CD4-positive, alpha-beta T cell treated with Interleukin-4 for 1 hour (primary cell): ENCODE data around the gene SERINC5.
"Not testable (repeated sequence)": the region's sequence is repeated elsewhere in the genome, so short reads cannot be mapped to it uniquely, and the experiment has no call there.

Experiments
- DNase-seq, 2 donors: peaks; one replicate each; pipeline ENCODE4 v3.0.0-alpha.2; 2020 to 2022

SERINC5 gene

DNA sequence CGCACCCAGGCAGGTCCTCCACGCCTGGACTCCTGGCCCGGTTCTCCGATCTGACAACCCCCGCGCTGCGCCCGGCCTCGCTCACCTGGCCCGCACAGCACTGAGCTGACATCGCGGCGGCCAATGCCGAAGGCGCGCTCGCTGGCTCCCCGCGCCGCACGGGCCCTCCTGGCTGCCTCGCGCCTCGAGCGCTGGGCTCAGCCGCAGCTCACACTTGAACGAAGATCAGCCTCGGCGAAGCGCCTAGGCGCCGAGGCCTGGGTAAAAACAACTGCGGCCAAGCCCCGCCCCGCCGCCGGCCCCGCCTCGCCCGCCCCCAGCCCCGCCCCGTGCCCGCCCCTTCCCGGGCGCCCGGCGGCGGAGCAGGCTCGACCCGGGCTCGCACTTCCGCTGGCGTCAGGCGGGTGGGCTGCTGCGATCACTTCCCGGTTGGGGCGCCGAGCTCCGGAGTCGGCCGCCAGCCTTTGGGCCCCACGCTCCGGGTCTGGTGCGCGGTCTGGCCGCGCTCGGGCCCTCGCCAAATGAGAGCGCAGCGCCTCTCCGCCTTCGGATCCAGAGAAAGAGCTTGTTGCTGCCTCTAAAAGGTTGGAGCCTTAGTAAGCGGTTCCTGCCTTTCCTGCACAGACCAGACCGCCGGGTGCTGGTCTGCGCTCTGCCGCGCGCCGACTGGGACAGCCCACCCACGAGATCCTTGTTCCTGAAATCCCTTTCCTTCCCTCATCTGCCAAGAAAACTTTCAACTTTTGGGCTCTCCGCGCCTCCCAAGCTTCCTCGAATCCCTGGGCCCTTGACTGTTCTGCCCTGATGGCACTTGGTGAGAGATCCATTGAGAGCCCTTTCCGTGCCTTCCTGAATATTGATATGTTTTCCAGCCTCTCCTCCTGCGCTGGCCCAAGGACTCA lies at the start of gene SERINC5:
TSS of gene SERINC5 (minus strand) at position 238 of the 902 bp plus-strand sequence. CDS start at position 112, 126 bp downstream.
- DNase-seq = peak; percentile 87 to 88

DNA sequence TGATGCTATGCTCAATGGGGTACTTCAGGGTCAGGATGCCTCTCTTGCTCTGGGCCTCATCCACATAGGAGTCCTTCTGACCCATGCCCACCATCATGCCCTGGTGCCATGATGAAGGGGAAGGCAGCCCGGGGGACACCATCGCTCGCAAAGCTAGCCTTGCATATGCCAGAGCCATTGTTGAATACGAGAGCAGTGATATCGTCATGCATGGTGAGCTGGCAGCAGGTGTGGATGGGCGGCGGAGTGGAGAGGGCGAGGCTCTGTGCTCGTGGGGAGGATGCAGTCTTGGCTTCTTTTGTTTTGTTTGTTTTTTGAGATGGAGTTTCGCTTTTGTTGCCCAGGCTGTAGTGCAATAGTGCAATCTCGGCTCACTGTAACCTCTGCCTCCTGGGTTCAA lies 46.8 kb upstream of the SERINC5 start:
- DNase-seq = no peak

DNA sequence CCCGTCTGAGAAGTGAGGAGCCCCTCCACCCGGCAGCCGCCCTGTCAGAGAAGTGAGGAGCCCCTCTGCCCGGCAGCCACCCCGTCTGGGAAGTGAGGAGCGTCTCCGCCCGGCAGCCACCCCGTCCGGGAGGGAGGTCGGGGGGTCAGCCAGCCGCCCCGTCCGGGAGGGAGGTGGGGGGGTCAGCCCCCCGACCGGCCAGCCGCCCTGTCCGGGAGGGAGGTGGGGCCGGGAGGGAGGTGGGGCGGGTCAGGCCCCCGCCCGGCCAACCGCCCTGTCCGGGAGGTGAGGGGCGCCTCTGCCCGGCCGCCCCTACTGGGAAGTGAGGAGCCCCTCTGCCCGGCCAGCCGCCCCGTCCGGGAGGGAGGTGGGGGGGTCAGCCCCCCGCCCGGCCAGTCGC lies 45.5 kb upstream of the SERINC5 start:
- not testable (repeated sequence) for DNase-seq

DNA sequence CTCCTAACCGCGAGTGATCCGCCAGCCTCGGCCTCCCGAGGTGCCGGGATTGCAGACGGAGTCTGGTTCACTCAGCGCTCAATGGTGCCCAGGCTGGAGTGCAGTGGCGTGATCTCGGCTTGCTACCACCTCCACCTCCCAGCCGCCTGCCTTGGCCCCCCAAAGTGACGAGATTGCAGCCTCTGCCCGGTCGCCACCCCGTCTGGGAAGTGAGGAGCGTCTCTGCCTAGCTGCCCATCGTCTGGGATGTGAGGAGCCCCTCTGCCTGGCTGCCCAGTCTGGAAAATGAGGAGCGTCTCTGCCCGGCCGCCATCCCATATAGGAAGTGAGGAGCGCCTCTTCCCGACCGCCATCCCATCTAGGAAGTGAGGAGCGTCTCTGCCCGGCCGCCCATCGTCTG lies 44.9 kb upstream of the SERINC5 start:
- DNase-seq = not testable (repeated sequence)

DNA sequence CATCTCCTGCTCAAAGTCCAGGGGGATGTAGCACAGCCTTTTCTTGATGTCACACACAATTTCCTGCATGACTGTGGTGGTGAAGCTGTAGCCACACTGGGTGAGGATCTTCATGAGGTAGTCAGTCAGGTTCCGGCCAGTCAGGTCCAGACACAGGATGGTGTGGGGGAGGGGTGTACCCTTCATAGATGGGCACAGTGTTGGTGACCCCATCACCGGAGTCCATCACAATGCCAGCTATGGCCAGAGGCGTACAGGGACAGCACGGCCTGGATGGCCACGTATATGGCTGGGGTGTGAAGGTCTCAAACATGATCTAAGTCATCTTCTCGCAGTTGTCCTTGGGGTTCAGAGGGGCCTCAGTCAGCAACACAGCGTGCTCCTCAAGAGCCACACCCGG lies 44.3 kb upstream of the SERINC5 start:
- DNase-seq = no peak

DNA sequence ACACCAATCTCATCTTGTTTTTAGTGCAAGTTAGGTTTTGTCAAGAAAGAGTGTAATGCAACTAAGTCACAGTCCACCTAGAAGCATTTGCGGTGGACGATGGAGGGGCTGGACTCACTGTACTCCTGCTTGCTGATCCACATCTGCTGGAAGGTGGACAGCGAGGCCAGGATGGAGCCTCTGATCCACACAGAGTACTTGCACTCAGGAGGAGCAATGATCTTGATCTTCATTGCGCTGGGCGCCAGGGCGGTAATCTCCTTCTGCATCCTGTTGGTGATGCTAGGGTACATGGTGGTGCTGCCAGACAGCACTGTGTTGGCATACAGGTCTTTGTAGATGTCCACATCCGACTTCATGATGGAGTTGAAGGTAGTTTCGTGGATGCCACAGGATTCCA lies 43.8 kb upstream of the SERINC5 start:
- DNase-seq = no peak

DNA sequence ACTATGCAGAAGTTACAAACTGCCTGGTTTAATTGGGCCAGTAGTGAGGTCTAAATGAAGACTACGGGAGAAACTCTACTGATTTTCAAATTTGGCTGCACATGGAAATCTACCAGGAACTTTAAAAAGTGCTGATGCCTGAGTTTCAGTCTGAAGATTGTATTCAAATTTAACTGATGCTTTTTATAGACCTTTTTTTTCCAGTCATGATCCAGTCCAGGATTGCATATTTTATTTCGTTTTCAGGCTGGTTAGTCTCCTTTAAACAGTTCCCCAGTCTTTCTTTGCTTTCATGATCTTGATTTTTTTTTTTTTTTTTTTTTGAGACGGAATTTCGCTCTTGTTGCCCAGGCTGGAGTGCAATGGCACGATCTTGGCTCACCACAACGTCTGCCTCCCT lies 40.3 kb upstream of the SERINC5 start:
- no peak for DNase-seq

DNA sequence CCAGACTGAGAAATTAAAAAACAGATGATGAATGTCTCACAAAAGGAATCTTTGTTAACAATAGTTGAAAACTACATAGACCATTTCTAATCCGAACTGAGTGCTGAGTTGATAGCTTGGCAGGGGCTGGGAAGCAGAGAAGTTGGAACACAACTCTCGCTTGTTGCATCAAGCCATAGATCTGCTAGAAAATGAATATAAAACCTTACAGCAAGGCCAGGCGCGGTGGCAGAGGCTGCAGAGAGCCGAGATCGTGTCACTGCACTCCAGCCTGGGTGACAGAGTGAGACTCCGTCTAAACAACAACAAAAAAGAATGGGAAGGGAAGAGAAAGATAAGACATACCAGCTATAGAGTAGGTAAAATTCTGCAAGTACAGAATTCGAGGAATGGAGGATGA lies 35.9 kb upstream of the SERINC5 start:
- DNase-seq = no peak

DNA sequence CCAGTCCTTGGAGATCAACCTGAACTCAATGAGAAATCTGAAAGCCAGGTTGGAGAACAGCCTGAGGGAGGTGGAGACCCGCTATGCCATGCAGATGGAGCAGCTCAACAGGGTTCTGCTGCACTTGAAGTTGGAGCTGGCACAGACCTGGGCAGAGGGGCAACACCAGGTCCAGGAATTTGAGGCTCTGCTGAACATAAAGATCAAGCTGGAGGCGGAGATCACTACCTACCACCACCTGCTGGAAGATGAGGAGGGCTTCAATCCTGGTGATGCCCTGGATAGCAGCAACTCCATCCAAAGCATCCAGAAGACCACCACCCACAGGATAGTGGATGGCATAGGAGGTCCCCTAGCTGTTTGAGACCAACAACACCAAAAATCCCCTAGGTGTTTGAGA lies 33.5 kb upstream of the SERINC5 start:
- DNase-seq = no peak

DNA sequence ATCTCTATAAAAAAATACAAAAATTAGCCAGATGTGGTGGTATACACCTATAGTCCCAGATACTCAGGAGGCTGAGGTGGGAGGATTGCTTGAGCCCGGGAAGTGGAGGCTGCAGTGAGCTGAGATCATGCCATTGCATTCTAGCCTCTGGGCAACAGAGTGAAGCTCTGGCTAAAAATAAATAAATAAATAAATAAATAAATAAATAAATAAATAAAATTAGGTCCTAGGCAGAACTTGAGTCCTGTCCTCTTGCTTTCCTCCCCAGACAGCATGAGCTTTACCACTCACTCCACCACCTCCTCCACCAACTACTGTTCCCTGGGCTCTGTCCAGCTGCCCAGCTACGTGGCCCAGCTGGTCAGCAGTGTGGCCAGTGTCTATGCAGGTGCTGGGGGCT lies 32.3 kb upstream of the SERINC5 start:
- no peak for DNase-seq

DNA sequence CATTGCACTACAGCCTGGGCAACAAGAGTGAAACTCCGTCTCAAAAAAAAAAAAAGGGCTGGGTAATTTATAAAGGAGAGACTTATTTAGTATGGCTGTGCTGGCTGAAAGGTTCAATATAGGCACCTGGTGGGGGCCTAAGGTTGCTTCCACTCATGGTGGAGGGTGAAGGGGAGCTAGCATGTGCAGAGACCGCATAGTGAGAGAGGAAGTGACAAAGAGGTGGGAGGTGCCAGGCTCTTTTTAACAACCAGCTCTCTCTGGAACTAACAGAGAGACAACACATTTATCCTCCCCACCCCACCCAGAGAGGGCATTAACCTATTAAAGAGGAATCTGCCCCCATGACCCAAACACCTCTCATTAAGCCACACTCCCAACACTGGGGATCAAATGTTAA lies 28.9 kb upstream of the SERINC5 start:
- peak; percentile 29 to 37 for DNase-seq

DNA sequence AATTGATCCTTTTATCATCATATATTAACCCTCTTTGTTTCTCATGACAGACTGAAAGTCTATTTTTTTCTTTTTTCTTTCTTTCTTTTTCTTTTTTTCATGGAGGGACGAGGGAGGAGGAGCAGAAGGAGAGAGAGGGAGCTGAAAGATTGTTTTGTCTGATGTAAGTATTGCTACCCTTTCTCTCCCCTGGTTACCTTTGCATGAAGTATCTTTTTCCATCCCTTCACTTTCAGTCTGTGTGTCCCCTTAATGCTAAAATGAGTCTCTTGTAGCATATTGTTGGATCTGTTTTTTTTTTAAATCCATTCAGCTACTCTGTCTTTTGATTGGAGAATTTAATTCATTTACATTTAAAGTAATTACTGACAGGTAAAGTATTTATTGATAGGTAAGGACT lies 27.5 kb upstream of the SERINC5 start:
- DNase-seq = no peak

DNA sequence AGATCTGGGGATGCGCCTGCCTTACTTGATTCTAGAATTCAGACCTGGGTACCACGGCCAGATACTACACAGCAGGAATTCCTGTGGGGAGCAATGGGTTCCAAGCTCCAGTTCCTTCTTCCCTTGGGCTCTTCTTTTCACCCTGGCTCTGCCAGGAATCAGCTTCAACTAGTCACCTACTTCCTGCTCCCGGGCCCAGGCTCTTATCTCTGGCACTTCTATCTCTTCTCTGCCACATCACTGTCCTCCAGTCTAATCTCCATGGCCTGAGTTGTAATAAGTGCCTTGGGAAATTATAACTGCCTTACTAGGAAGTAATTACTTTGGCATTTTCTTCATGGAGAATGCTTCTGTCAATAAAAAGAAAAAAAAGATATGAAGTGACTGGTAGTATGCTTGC lies 26.2 kb upstream of the SERINC5 start:
- DNase-seq = no peak

DNA sequence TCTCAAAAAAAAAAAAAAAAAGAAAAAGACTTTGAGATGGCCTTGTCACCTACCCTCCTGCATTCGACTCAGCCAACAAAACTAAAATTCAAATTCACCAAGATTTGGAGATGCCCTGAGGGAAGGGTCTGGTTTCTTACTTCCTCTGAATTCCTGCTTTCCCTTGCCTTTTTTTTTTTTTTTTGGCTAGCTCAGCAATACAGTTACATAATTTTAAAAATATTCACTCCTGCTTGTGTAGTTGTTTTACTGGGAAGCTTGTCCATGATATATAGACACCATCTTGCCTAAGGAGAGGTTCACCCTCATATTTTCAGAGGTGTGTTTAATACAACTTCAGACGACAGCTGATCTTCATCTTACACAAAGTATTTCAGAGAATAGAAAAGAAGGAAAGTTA lies 21.3 kb upstream of the SERINC5 start:
- no peak for DNase-seq

DNA sequence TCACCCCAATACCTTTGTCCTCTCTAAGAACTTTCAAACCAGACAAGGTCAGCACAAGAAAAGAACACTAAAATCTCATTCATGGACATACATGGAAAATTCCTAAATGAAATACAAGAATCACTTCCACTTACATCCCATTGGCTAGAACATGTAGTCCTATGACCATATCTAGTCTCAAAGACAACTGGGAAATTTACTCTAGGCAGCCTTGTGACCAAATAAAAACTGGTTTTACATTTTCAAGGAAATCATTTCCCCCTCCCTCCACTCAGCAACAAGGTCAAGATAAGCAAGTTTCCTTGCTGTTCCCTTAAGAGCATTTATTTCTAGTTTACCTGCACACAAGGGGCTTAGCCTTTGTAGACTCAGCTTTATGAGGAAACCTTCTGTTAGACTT lies 20.3 kb upstream of the SERINC5 start:
- DNase-seq = no peak

DNA sequence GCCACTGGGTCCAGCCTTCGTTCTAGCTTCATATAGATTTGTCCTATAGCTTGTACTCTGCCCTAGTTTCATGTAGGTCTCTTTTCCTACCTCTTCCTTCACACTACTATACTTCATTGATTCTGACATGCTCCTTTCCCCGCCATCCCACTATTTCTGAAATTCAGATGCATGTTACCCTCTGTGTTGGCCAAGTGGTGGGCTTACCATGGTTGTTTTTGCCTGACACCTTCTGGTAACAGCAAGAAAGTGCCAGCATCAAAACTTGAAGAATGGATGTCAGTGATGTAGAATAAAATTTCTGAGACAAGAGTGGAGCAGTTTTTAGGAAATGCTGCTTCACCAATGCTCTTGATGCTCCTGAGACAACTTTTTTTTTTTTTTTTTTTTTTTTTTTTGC lies 19.5 kb upstream of the SERINC5 start:
- DNase-seq = peak; percentile 29 to 51

DNA sequence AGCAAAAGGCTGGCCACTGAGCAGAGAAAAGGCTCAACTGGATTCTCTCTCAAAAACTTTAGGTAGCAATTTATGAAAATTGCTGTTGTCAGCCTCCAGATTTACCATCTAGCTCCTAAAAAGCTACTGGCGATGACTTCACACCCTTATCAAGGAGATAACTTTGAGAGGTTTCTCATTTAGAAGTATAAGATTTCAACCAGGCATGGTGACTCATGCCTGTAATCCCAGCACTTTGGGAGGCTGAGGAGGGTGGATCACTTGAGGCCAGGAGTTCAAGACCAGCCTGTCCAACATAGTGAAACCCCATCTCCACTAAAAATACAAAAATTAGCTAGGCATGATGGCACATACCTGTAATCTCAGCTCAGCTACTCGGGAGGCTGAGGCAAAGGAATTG lies 14.7 kb upstream of the SERINC5 start:
- DNase-seq = not testable (repeated sequence)

DNA sequence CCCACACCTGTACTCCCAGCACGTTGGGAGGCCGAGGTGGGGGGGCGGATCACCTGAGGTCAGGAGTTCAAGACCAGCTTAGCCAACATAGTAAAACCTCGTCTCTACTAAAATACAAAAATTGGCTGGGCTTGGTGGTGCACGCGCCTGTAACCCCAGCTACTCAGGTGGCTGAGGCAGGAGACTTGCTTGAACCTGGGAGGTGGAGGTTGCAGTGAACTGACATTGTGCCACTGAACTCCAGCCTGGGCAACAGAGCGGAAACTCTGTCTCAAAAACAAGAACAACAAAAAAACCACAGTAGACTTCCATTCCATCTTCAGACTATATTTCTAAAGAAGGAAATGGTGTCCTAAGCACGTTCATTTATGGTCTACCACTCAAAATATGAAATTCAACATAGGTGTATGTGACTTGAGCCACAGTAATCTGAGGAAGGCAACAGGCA lies 14.2 kb upstream of the SERINC5 start:
- DNase-seq = peak; percentile 64 to 67

DNA sequence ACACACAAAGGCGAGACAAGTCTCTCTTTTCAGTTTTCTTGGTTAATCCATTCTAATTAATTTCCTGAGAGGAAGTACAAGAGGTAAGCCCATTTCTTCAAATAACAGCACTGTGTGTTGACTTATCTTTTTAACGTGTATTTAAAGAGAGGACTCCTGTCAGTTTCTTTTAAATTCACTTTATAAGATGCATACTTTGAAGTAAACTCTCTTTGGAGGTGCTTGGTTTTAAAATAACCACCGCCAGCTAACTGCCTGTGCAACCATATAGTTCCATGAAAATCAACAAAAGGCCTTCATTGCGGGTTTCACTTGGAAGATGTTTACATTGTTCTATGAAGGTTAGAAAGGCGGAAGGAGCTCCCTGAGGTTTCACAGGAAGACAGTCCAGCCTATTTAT lies 13.1 kb upstream of the SERINC5 start:
- peak in 1 of 2 donors; percentile 24 for DNase-seq

DNA sequence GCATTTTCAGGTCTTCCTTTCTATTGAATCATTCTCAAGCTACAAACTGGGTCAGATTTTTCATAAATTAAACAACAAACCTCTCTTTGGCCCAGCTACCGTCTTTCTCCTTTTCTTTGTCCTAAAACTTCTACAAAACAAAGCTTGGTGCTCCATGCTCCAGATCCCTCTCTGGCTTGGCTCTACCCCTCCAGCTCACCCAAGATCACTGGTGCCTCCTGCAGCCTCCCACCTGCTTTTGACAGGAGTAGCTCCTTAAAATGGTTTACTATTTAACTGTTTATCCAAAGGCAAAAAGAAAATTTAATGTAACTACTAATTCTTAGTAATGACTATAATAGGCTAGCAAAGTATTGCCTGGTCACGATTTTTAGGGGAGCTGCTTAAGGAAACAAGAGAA lies 10.7 kb upstream of the SERINC5 start:
- no peak for DNase-seq

DNA sequence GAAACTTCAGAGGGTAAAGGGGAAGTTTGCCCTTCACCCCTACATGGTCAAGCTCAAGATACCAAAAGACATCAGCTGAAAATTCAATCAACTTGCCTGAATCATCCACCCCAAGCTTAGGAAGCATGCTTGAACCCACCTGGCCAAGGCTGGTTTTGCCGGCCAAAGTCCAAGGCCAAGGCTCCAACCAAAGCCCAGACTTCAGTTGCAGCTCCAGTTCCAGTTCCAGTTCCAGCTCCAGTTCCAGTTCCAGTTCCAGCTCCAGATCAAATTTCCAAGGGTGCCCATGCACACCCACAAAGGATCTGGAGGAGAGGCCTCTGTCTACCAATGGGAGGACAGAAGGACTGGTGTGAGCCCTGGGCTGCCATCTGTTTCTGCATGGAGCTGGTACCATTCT lies 4.6 kb upstream of the SERINC5 start:
- no peak for DNase-seq

DNA sequence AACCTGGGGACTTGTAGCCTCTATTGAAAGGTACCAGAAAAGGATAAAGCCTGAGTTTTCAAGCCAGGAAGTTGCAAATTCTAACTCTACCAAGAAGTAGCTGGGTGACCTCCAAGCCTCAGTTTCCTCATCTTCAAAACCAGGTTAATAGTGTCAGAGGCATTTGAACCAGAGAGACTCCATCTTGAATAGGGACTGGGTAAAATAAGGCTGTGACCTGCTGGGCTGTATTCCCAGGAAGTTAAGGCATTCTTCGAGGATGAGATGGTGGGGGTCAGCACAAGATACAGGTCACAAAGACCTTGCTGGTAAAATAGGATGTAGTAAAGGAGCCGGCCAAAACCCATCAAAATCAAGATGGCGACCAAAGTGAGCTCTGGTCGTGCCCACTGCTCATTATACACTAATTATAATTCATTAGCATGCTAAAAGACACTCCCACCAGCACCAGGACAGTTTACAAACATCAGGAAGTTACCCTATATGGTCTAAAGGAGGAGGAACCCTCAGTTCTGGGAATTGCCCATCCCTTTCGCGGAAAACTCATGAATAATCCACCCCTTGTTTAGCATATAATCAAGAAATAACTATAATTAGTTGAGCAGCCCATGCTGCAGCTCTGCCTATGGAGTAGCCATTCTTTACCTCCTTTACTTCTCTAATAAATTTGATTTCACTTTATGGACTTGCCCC lies 3.8 kb upstream of the SERINC5 start:
- no peak for DNase-seq

DNA sequence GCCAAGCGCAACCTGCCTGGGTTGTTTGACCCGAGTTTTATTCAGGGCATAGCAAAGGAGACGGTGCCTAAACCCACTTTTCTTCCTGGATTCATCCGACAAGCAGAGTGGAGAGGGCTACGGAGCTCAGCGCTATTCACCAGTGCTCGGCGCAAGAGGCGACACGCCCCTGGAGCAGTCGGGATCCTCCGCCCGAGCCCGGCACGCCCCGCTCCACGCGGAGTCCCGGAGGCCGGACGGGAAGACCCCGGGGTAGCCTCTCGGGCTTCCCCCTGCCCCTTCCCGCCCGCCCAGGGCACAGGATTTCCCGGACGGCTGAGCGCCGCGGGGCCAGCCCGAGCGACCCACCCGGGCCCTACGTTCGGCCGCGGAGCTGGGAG lies 427 bp downstream of the SERINC5 start:
- DNase-seq = peak in 1 of 2 donors; percentile 15

DNA sequence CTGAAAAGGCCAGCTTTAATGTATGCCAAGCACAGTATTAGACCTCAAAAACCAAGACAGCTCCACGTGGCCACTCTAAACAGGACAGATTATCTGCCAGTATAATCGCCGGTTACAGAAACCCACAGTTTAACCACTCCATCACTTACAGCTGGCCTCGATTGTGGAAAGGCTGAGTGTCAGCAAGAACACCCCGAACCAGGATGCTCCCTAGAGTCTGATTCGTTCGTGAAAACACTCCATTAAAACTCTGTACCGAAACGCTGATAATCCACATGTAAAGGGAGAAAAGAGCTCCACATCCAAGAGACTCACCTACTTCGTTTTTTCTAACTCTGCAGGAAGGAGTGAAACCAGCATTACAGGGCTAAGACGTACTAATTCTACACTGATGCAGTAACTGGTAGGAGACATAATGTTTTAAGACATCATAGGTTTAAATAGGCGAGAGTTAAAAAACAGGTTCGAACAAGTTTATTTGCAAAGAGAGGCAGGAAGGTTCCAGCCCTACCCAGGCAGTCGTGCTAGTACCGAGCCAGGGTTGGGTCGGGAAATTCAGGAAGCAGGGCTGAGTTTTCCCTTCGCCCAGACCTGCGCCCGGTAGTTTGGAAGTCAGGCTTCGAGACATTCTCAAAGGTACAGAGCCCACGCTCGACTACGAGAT lies 949 bp downstream of the SERINC5 start:
- peak in 1 of 2 donors; percentile 51 for DNase-seq
